SK-N-SH (cell line): ENCODE data around the gene PLEKHG2. TPM values are rescaled to one million over a fixed set of nuclear protein-coding genes. Genes with fewer than 3 reads are reported as not detected.

Source experiments
- CTCF ChIA-PET: fragments of 300-600, 350-600 bp; formaldehyde crosslinking; extraction: SDS; loops from one replicate; lab custom pipeline; 2021; lab: Yijun Ruan, JAX
- POLR2A ChIA-PET: fragments of 350-600 bp; sonication (Branson Sonifier 250); formaldehyde crosslinking; extraction: SDS; loops from one replicate; lab custom pipeline; 2020; ENCODE audit warnings: antibody characterized with exemption, inconsistent platforms; lab: Yijun Ruan, JAX
- DNase-seq: peaks from one replicate; pipeline ENCODE4 v3.0.0; 2012
- H2AFZ ChIP-seq: fragments of 200-600 bp; sonication (generic); 2 replicates; pipeline ENCODE4 v1.8.1; 2016; ENCODE audit warnings: antibody characterized with exemption, mild to moderate bottlenecking, low read depth
- H3F3A ChIP-seq: fragments of 200-600 bp; sonication (generic); replicated peaks from 2 replicates; pipeline ENCODE3; 2016; ENCODE audit warnings: antibody characterized with exemption, mild to moderate bottlenecking; ENCODE audit not compliant: insufficient read depth
- H3K27ac ChIP-seq, 2 experiments: fragments of 200-500 bp in 1 of 2; fragments of 200-600 bp in 1 of 2; sonication (Bioruptor generic) in 1 of 2; sonication (generic), shearing (Covaris generic) in 1 of 2; 2 replicates each; pipeline versions ENCODE4 v1.5.1 to v1.6.1; 2014 to 2016; ENCODE audit warnings: low read depth in 2 of 2, inconsistent platforms in 1 of 2, low read length in 1 of 2, mild to moderate bottlenecking in 1 of 2, mixed read lengths in 1 of 2
- H3K27me3 ChIP-seq: fragments of 200-600 bp; sonication (generic), shearing (Covaris generic); 2 replicates; pipeline ENCODE4 v1.6.1; 2016; ENCODE audit warnings: mixed run types; ENCODE audit not compliant: insufficient read depth
- H3K36me3 ChIP-seq, 2 experiments: fragments of 200-500 bp in 1 of 2; fragments of 200-600 bp in 1 of 2; sonication (Bioruptor generic) in 1 of 2; sonication (generic) in 1 of 2; replicated peaks in 1 of 2; 2 replicates each; pipeline versions ENCODE3 to v1.5.1; 2014 to 2016; ENCODE audit warnings: low read length in 1 of 2, mild to moderate bottlenecking in 1 of 2; ENCODE audit not compliant: insufficient read depth in 2 of 2, control insufficient read depth in 1 of 2
- H3K4me1 ChIP-seq, 2 experiments: fragments of 200-500 bp in 1 of 2; fragments of 200-600 bp in 1 of 2; sonication (Bioruptor generic) in 1 of 2; sonication (generic), shearing (Covaris generic) in 1 of 2; 2 replicates each; pipeline versions ENCODE4 v1.5.1 to v1.6.1; 2014 to 2016; ENCODE audit warnings: low read depth in 1 of 2, low read length in 1 of 2, mixed run types in 1 of 2; ENCODE audit not compliant: insufficient read depth in 2 of 2, control insufficient read depth in 1 of 2
- H3K4me2 ChIP-seq: fragments of 200-600 bp; sonication (generic), shearing (Covaris generic); 2 replicates; pipeline ENCODE4 v1.6.1; 2017; ENCODE audit warnings: mixed run types
- H3K4me3 ChIP-seq, 2 experiments: fragments of 200-500 bp in 1 of 2; fragments of 200-600 bp in 1 of 2; sonication (Bioruptor generic) in 1 of 2; sonication (generic), shearing (Covaris generic) in 1 of 2; 2 replicates each; pipeline versions ENCODE4 v1.5.1 to v1.8.1; 2014 to 2016; ENCODE audit warnings: low read depth in 2 of 2, inconsistent platforms in 1 of 2, low read length in 1 of 2, mild to moderate bottlenecking in 1 of 2, mixed read lengths in 1 of 2, moderate library complexity in 1 of 2
- H3K79me2 ChIP-seq: fragments of 200-600 bp; sonication (generic); 2 replicates; pipeline ENCODE4 v1.8.1; 2017; ENCODE audit warnings: mild to moderate bottlenecking; ENCODE audit not compliant: insufficient read depth
- H3K9ac ChIP-seq: fragments of 200-600 bp; sonication (generic); 2 replicates; pipeline ENCODE4 v1.6.1; 2017; ENCODE audit warnings: mixed run types
- H3K9me2 ChIP-seq: fragments of 200-600 bp; sonication (generic); 2 replicates; pipeline ENCODE4 v1.6.1; 2017; ENCODE audit warnings: mixed run types
- H3K9me3 ChIP-seq: fragments of 200-600 bp; sonication (generic); 2 replicates; pipeline ENCODE4 v1.6.1; 2017; ENCODE audit warnings: mixed run types, mild to moderate bottlenecking, moderate library complexity
- H4K20me1 ChIP-seq: fragments of 200-600 bp; sonication (generic); 2 replicates; pipeline ENCODE4 v1.6.1; 2017; ENCODE audit warnings: mild to moderate bottlenecking, mixed run types; ENCODE audit not compliant: insufficient read depth
- CHD2 ChIP-seq: fragments of 150-350 bp; IDR thresholded peaks from 2 replicates; pipeline ENCODE4 v1.6.1; 2018; ENCODE audit warnings: low read length; ENCODE audit not compliant: partially characterized antibody
- EP300 ChIP-seq, 2 experiments: IDR thresholded peaks; 2 replicates each; pipeline versions ENCODE4 v1.4.0 to v1.6.1; 2012; ENCODE audit warnings: borderline replicate concordance in 1 of 2, low read depth in 1 of 2, low read length in 1 of 2
- FOSL2 ChIP-seq: IDR thresholded peaks from 2 replicates; pipeline ENCODE4 v1.4.0; 2012; ENCODE audit warnings: low read depth, mild to moderate bottlenecking, moderate library complexity, borderline replicate concordance
- FOXM1 ChIP-seq: IDR thresholded peaks from 2 replicates; pipeline ENCODE4 v1.4.0; 2012; ENCODE audit warnings: low read depth, mild to moderate bottlenecking
- GABPA ChIP-seq: IDR thresholded peaks from 2 replicates; pipeline ENCODE4 v1.4.0; 2012; ENCODE audit warnings: low read depth, mild to moderate bottlenecking
- GATA2 ChIP-seq: sonication (generic); formaldehyde crosslinking; IDR thresholded peaks from 2 replicates; pipeline ENCODE4 v1.5.0; 2020; ENCODE audit warnings: mild to moderate bottlenecking, missing genetic modification reagents
- JUND ChIP-seq: IDR thresholded peaks from 2 replicates; pipeline ENCODE4 v1.4.0; 2012
- MEF2A ChIP-seq: IDR thresholded peaks from 2 replicates; pipeline ENCODE4 v1.4.0; 2012; ENCODE audit warnings: low read depth, borderline replicate concordance
- MXI1 ChIP-seq: IDR thresholded peaks from 2 replicates; pipeline ENCODE4 v1.6.1; 2012; ENCODE audit warnings: mild to moderate bottlenecking, low read depth, low read length, improper control_type of control experiment
- POLR2AphosphoS5 ChIP-seq: IDR thresholded peaks from 2 replicates; pipeline ENCODE4 v1.6.1; 2012; ENCODE audit warnings: low read depth, low read length
- RCOR1 ChIP-seq: fragments of 150-350 bp; IDR thresholded peaks from 2 replicates; pipeline ENCODE4 v1.6.1; 2017; ENCODE audit warnings: antibody characterized with exemption, low read length
- RFX5 ChIP-seq: IDR thresholded peaks from 2 replicates; pipeline ENCODE4 v1.6.1; 2012; ENCODE audit warnings: mild to moderate bottlenecking, improper control_type of control experiment, low read length
- SIN3A ChIP-seq: IDR thresholded peaks from 2 replicates; pipeline ENCODE4 v1.6.1; 2012; ENCODE audit warnings: low read depth, mild to moderate bottlenecking, low read length, moderate library complexity, borderline replicate concordance
- SMC3 ChIP-seq: IDR thresholded peaks from 2 replicates; pipeline ENCODE4 v1.6.1; 2012; ENCODE audit warnings: low read depth, low read length, improper control_type of control experiment
- TCF12 ChIP-seq: IDR thresholded peaks from 2 replicates; pipeline ENCODE4 v1.4.0; 2012
- TEAD4 ChIP-seq: IDR thresholded peaks from 2 replicates; pipeline ENCODE4 v1.4.0; 2012; ENCODE audit warnings: mild to moderate bottlenecking, borderline replicate concordance; ENCODE audit not compliant: insufficient read depth
- YY1 ChIP-seq: IDR thresholded peaks from 2 replicates; pipeline ENCODE4 v1.4.0; 2012; ENCODE audit warnings: low read depth, mild to moderate bottlenecking
- WGBS: methylation state at CpG from one replicate; pipeline ENCODE4 v1.1.6; 2017; ENCODE audit warnings: low lambda C conversion rate; 5-methylcytosine and 5-hydroxymethylcytosine counted together
- polyA plus RNA-seq, 3 experiments: library from polyadenylated mRNA; depleted of rRNA; stranded (reverse); fragments of >200 nt; gene quantifications; 2 replicates each; pipeline ENCODE4 v1.2.3, GENCODE V29; 2012
- TF ChIP-seq, protein P1 (sequence below): fragments of 150-350 bp; IDR thresholded peaks from 2 replicates; pipeline ENCODE4 v1.6.1; 2016; ENCODE audit warnings: mild to moderate bottlenecking, low read depth, low read length
- TF ChIP-seq, protein P2 (sequence below): IDR thresholded peaks from 2 replicates; pipeline ENCODE4 v1.4.0; 2012; ENCODE audit warnings: low read depth, borderline replicate concordance
- TF ChIP-seq, protein P3 (sequence below): IDR thresholded peaks from 2 replicates; pipeline ENCODE4; 2012
- TF ChIP-seq, protein P4 (sequence below): fragments of 150-350 bp; IDR thresholded peaks from 2 replicates; pipeline ENCODE4 v1.6.1; 2017; ENCODE audit warnings: antibody characterized with exemption, low read length, low read depth, borderline replicate concordance
- TF ChIP-seq, protein P5 (sequence below): IDR thresholded peaks from 2 replicates; pipeline ENCODE4 v1.4.0; 2012; ENCODE audit warnings: low read depth

Gene PLEKHG2
- polyA plus RNA-seq, 1 of the 3 experiments (the other 2 are of a cell fraction) = 13.6 TPM

DNA sequence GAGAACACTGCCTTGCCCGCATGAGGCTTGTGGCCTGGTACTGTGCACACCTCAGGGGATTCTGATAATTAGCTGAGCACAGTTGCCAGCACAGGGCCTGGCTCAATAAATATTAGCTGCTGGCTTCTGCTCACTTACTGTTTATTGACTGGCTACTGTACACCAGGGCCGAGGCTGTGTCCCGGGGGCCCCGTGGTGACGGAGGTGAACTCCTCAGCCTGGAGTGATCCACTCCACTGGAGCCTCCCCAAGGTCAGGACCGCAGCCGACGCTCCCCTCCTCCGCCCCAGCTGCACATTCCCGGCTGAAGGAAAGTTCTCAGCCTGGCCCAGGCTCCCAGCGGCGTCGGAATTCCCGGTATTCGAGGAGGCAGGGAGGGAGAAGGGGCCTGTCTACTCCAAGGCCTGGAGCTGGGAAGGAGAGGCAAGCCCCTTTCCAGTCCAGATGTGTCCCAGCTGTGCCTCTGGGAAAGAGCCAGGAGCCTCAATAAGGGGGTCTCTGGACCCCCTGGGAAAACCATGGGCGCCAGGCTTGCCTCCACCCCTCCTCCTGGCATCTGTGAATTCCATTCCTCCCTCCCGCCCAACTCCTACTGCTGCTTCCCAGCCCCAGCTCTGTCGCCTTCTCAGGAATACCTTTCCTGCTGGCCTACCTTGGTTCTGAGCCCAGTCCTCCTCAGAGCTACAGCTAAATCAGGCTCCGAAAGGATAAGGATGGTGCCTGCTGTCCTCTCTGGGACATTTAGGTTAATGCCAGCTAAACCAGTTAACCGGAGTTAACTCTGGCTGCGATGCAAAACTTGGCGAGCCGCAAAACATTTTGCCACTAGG lies 16.0 kb downstream of the PLEKHG2 start (continued):
- TF ChIP-seq POLR2AphosphoS5 (peak; percentile 36; the same call in 1 of the 2 replicates), TEAD4 (peak; percentile 77), YY1 (no peak), RFX5 (no peak)
- TF ChIP-seq, protein P1, sequence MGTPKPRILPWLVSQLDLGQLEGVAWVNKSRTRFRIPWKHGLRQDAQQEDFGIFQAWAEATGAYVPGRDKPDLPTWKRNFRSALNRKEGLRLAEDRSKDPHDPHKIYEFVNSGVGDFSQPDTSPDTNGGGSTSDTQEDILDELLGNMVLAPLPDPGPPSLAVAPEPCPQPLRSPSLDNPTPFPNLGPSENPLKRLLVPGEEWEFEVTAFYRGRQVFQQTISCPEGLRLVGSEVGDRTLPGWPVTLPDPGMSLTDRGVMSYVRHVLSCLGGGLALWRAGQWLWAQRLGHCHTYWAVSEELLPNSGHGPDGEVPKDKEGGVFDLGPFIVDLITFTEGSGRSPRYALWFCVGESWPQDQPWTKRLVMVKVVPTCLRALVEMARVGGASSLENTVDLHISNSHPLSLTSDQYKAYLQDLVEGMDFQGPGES = no peak

DNA sequence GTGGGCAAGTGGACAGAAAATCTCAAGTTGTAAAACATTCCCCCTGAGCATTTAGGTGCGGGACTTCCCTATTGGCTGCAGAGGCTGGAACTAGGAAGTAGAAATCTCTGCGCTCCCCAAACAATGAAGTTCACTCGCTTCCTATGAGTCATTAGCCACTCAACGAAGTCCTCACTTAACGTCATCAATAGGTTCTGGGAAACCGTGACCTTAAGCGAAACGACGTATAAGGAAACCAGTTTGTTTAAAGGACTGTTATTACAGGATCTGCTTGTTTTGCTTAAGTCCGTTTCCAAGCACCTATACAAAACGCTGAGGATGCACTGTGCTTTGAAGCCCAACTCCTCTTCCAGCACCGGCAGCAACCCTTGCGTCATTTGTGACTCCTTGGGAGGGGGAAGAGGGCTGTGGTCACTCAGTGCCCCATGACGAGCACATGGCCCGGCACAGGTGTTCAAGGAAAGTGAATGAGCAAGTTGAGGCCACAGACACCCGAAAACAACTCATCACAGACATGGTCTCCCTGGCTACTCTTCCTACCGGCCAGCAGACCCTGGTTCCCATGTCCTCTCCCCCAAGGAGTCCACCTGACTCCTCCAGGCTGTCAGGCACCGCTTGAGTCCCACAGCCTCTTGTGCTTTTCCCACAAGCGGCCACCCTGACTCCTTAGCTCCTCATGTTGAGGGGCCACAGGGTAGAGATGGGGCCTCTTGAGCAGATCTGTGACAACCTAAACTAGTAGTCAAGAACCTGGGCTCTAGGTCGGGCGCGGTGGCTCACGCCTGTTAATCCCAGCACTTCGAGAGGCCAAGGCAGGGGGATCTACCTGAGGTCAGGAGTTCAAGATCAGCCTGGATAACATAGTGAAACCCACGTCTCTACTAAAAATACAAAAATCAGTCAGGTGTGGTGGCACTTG lies 18.5 kb downstream of the PLEKHG2 start:
- peaks cover 14% of the 10 kb centered on the region for H4K20me1 ChIP-seq
- no peak overlapping the region for H3K4me3 ChIP-seq
- H3K9ac ChIP-seq = peak overlapping the region; percentile 25; the same call in 1 of the 2 replicates
- CTCF ChIA-PET = no interaction called here
- H3K9me3 ChIP-seq = no peaks in the 10 kb centered on the region
- DNase-seq = no peak
- H3K36me3 ChIP-seq = peaks cover 21 to 33% of the 10 kb centered on the region in 2 experiments
- H3K27me3 ChIP-seq = no peaks in the 10 kb centered on the region
- 53% methylated on average over 22 of the region's 25 CpGs for WGBS
- peaks cover 67% of the 10 kb centered on the region for H3F3A ChIP-seq
- H3K79me2 ChIP-seq = peaks cover 25% of the 10 kb centered on the region
- peak overlapping the region; percentile 12; the same call in 1 of the 2 replicates for H3K4me2 ChIP-seq
- peaks cover 17 to 33% of the 10 kb centered on the region in 2 experiments; a peak in 3 of 4 replicates for H3K4me1 ChIP-seq
- H3K27ac ChIP-seq = peak overlapping the region; percentile 12 to 92; a peak in 2 of 4 replicates
- H3K9me2 ChIP-seq = no peaks in the 10 kb centered on the region
- POLR2A ChIA-PET = no interaction called here
- H2AFZ ChIP-seq = no peak overlapping the region
- TF ChIP-seq TCF12 (no peak), MXI1 (no peak), JUND (peak; percentile 23; the same call in 1 of the 2 replicates), CHD2 (no peak), GABPA (0 out of 2 replicates have a peak, but pooled peaks have one; percentile 12), SIN3A (peak; percentile 55; the same call in 1 of the 2 replicates), MEF2A (no peak), FOXM1 (no peak), RCOR1 (no peak), GATA2 (CRISPR knock-in tag) (no peak), EP300 (IDR thresholded peaks at IDR 0.05; ENCODE audit: borderline replicate concordance in 1 of 2, low read depth in 1 of 2, low read length in 1 of 2) (no peak), FOSL2 (peak; percentile 64; the same call in 1 of the 2 replicates), SMC3 (no peak), YY1 (no peak), RFX5 (no peak)
- TF ChIP-seq, protein P2, sequence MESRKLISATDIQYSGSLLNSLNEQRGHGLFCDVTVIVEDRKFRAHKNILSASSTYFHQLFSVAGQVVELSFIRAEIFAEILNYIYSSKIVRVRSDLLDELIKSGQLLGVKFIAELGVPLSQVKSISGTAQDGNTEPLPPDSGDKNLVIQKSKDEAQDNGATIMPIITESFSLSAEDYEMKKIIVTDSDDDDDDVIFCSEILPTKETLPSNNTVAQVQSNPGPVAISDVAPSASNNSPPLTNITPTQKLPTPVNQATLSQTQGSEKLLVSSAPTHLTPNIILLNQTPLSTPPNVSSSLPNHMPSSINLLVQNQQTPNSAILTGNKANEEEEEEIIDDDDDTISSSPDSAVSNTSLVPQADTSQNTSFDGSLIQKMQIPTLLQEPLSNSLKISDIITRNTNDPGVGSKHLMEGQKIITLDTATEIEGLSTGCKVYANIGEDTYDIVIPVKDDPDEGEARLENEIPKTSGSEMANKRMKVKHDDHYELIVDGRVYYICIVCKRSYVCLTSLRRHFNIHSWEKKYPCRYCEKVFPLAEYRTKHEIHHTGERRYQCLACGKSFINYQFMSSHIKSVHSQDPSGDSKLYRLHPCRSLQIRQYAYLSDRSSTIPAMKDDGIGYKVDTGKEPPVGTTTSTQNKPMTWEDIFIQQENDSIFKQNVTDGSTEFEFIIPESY = no peak; the same call in 1 of the 2 replicates
- TF ChIP-seq, protein P3, sequence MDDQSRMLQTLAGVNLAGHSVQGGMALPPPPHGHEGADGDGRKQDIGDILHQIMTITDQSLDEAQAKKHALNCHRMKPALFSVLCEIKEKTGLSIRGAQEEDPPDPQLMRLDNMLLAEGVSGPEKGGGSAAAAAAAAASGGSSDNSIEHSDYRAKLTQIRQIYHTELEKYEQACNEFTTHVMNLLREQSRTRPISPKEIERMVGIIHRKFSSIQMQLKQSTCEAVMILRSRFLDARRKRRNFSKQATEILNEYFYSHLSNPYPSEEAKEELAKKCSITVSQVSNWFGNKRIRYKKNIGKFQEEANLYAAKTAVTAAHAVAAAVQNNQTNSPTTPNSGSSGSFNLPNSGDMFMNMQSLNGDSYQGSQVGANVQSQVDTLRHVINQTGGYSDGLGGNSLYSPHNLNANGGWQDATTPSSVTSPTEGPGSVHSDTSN = no peak
- TF ChIP-seq, protein P4, sequence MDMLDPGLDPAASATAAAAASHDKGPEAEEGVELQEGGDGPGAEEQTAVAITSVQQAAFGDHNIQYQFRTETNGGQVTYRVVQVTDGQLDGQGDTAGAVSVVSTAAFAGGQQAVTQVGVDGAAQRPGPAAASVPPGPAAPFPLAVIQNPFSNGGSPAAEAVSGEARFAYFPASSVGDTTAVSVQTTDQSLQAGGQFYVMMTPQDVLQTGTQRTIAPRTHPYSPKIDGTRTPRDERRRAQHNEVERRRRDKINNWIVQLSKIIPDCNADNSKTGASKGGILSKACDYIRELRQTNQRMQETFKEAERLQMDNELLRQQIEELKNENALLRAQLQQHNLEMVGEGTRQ = no peak
- TF ChIP-seq, protein P5, sequence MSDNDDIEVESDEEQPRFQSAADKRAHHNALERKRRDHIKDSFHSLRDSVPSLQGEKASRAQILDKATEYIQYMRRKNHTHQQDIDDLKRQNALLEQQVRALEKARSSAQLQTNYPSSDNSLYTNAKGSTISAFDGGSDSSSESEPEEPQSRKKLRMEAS = 0 out of 2 replicates have a peak, but pooled peaks have one; percentile 73
